ENCODE results near the gene RADX. TPM values are rescaled to one million over a fixed set of nuclear protein-coding genes. Genes with fewer than 3 reads are reported as not detected.

Gene RADX
- total RNA-seq, 2 donors from 2014 or later, result 0.50 to 0.96 TPM

DNA sequence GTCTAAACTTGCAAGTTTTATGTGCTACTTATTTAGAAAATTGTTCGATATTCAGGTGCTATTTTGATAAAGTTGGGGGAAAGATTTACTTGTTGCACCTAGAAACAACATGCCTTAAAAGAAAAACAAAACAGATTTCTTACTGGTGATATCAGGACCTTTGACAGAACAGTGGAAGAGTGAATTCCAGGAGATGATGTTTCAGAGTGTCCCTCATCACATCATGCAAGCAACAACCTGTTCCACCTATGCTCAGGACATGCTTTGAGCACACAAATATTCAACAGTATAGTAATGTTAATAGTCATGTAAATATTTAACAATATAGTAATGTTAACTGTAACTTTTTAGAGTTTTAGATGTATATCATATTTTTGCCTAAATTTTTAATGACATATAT, 90.9 kb downstream of the RADX start:
- Histone ChIP-seq H3K4me3 (no peak overlapping the region), H3K36me3 (no peaks in the 10 kb centered on the region), H3K27me3 (no peaks in the 10 kb centered on the region), H3K9me3 (no peaks in the 10 kb centered on the region), H3K27ac (no peak overlapping the region), H3K4me1 (no peaks in the 10 kb centered on the region), H3K9ac (ENCODE audit: low read depth in 2 of 2, low read length in 2 of 2) (no peak overlapping the region)
- no peak for DNase-seq
- TF ChIP-seq, protein P1, sequence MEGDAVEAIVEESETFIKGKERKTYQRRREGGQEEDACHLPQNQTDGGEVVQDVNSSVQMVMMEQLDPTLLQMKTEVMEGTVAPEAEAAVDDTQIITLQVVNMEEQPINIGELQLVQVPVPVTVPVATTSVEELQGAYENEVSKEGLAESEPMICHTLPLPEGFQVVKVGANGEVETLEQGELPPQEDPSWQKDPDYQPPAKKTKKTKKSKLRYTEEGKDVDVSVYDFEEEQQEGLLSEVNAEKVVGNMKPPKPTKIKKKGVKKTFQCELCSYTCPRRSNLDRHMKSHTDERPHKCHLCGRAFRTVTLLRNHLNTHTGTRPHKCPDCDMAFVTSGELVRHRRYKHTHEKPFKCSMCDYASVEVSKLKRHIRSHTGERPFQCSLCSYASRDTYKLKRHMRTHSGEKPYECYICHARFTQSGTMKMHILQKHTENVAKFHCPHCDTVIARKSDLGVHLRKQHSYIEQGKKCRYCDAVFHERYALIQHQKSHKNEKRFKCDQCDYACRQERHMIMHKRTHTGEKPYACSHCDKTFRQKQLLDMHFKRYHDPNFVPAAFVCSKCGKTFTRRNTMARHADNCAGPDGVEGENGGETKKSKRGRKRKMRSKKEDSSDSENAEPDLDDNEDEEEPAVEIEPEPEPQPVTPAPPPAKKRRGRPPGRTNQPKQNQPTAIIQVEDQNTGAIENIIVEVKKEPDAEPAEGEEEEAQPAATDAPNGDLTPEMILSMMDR (IDR thresholded peaks at IDR 0.05), result no peak
- intact Hi-C loops (cut with DNase I), result no loop called here

DNA sequence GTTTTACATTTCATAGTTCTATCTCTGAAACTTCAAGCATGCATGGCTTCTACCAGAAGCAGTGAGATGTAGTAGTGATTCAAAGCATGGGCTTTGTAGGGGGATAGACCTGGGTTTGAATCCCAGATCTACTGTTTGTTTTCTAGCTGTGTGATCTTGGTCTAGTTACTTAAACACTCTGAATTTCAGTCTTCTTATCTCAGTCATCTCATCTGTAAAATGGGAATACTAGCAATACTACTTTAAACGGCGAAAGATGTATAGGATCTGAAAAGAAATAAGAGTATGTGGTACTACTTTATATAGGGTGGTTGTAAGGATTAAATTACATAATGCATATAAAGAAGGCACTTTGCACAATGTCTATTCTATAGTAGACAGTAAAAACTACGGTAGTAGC, 94.7 kb downstream of the RADX start:
- H3K9me3 ChIP-seq, result no peaks in the 10 kb centered on the region
- no peak overlapping the region for H3K4me3 ChIP-seq
- no peaks in the 10 kb centered on the region for H3K36me3 ChIP-seq
- no peak overlapping the region for H3K9ac ChIP-seq (ENCODE audit: low read depth in 2 of 2, low read length in 2 of 2)
- no peaks in the 10 kb centered on the region for H3K27me3 ChIP-seq
- no peak for DNase-seq
- no peak overlapping the region for H3K27ac ChIP-seq
- H3K4me1 ChIP-seq, result no peaks in the 10 kb centered on the region
- intact Hi-C loops (cut with DNase I), result no loop called here
- TF ChIP-seq, protein P1 (IDR thresholded peaks at IDR 0.05), result no peak

DNA sequence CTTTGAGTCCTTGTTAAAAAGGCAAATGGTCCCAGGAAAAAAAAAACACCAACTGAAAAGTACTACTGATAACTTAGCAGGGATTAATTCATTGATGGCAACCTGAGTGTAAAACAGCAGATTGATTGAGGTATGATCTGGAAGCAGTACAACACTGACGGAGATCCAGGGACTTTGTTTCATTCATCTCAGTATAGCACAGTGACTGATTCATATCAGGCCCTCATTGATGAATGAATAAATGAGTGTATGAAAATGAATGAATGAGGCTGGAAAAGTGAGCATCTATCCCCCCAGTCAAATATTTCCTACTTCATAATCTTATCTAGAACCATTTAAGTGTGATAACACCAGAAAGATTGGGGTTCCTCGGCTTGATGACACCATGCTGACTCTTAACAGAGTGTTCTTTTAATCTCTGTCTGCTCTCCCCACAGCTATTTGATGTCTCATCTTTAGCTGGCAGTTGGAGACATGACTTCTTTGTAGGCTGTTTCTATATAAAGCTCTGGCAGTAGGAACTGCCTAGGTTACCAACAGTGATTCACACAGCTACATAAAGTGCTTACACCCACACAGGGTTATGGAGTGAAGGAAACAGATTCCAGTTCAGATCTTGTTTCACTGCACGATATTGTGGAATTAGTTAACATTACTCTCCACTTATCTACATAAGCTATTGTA, 96.1 kb downstream of the RADX start:
- no peak overlapping the region for H3K27ac ChIP-seq
- H3K9ac ChIP-seq (ENCODE audit: low read depth in 2 of 2, low read length in 2 of 2), result no peak overlapping the region
- no peaks in the 10 kb centered on the region for H3K27me3 ChIP-seq
- DNase-seq, result no peak
- H3K4me3 ChIP-seq, result no peak overlapping the region
- no peaks in the 10 kb centered on the region for H3K9me3 ChIP-seq
- no peaks in the 10 kb centered on the region for H3K36me3 ChIP-seq
- intact Hi-C loops (cut with DNase I), result no loop called here
- TF ChIP-seq, protein P1 (IDR thresholded peaks at IDR 0.05), result no peak
- H3K4me1 ChIP-seq, result no peaks in the 10 kb centered on the region

DNA sequence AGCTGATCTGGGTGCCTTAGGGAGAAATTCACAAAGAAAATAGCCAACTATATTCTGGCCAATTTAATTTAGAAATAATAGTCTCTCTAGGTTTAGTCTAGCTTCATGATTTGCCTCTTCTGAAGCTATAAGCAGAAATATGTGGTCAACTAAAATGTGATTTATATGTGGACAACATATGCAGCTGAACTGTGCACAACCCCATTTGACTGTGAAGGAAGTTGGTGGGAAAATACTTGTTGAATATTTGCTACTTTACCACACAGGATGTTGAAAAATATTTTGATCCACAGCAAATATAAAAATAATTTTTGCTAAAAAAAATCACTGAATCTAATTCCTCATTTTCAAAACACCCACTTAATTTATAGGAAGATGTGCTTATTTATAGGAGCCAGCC, 99.0 kb downstream of the RADX start:
- no peak overlapping the region for H3K9ac ChIP-seq (ENCODE audit: low read depth in 2 of 2, low read length in 2 of 2)
- H3K36me3 ChIP-seq, result no peaks in the 10 kb centered on the region
- no peak for DNase-seq
- intact Hi-C loops (cut with DNase I), result no loop called here
- TF ChIP-seq, protein P1 (IDR thresholded peaks at IDR 0.05), result no peak
- H3K9me3 ChIP-seq, result no peaks in the 10 kb centered on the region
- no peaks in the 10 kb centered on the region for H3K27me3 ChIP-seq
- H3K4me1 ChIP-seq, result no peaks in the 10 kb centered on the region
- no peak overlapping the region for H3K4me3 ChIP-seq
- H3K27ac ChIP-seq, result no peak overlapping the region

DNA sequence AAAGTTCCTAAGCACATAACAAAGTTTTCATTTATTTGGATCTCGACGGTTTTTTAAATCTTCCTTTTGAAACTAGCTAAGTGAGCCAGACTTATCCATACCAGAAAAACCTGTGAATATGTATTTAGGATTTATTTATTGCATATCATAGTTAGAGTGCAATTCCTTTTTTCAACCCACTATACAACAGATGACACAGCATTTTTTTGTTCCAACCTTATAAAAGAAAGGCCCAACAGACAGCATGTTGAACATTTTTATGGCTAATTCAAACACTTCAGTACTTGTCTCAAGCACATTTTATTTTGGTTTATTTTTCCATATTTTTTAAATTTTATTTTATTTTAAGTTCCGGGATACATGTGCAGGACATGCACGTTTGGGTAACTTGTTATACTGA, 99.6 kb downstream of the RADX start:
- Histone ChIP-seq H3K9ac (ENCODE audit: low read depth in 2 of 2, low read length in 2 of 2) (no peak overlapping the region), H3K4me3 (no peak overlapping the region), H3K4me1 (no peaks in the 10 kb centered on the region), H3K36me3 (no peaks in the 10 kb centered on the region), H3K9me3 (no peaks in the 10 kb centered on the region), H3K27ac (no peak overlapping the region), H3K27me3 (no peaks in the 10 kb centered on the region)
- intact Hi-C loops (cut with DNase I), result no loop called here
- DNase-seq, result no peak
- TF ChIP-seq, protein P1 (IDR thresholded peaks at IDR 0.05), result no peak

All from colonic mucosa (tissue), 4 donors.